HG03354 (cell line): Measurements from ENCODE around the gene AFF3.
"Not testable (repeated sequence)": the region's sequence is repeated elsewhere in the genome, so short reads cannot be mapped to it uniquely, and the experiment has no call there.

Source experiments
- ATAC-seq: cut with Tn5 transposase; IDR thresholded peaks from one replicate; pipeline ENCODE4 v1.9.1; 2021; ENCODE audit warnings: mild to moderate bottlenecking; ENCODE audit not compliant: unreplicated experiment, poor library complexity, severe bottlenecking

The AFF3 gene

DNA sequence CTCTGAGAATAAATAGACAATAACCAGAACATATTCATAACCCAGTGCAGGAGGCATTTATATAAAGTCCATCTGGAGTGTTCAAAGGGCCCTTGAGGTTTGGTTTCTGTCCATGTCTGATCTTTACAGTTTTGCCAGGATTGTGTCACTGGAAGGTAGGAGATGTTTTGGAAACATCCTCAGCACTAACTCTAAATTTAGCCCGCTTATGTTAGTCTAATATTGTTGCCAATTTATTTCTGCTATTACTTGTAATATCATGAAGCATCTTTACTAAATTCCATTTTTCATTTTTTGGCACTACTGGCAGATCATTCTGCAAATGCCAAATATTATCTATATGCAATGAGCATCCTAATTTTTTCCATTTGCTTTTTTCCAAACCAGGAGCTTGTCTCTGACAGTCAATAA is 630.2 kb downstream of the AFF3 start:
- ATAC-seq, result no peak

DNA sequence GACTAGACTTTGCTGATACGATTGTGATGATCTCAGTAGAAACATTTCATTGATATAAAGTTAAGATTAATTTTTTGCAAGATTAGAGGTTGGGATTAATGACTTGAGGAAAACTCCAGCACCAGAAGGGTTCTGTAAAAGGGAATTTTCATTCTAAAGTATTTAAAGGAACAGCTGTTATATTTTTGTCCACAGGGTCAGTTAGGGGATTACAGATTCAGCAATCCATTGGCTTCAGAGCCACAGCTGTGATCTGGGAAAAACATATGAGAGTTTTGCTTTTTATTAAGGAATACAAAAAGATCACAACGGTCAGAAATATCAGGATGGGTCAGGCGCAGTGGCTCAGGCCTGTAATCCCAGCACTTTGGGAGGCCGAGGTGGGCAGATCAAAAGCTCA is 633.0 kb downstream of the AFF3 start:
- ATAC-seq, result no peak

GRCh38 chr2:99507937-99508818 is 634.2 kb downstream of the AFF3 start:
- ATAC-seq, result no peak

DNA sequence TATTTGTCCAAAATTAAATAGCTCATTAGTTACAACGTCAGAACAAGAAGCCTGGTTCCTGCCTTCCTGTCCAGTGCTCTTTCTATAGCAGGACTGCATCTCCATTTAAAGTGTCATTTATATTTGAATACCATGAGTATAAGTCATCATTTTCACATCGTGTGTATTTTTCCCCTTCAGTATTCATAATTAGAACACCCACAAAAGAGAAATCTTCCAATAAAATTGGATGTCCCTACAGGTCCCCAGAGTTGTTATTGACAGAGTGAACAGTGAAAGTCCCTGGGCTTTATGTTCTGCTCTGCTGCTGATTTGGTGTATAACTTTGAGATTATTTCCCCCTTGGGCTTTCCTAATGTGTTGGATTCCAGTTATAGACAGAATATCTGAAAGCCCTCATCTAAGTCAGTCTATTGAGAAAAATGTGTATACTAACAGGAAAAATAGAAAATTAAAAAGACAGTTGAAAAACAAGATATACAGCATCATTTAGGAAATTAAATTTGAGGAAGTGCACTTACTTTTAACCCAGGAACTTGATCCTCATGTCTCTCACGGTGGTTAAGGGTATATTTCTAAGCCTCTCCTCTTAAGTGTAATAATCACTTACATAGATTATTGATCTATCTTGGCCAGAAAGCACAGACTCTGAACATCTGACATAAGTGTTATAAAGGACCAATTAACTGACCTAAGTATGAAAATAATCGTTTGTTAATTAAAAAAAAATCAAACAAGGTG is 637.4 kb downstream of the AFF3 start:
- no peak for ATAC-seq

- ATAC-seq, result not testable (repeated sequence)
These were observed 638.6 kb downstream of the AFF3 start for GRCh38 chr2:99503662-99504416.

- no peak for ATAC-seq
These were observed 646.4 kb downstream of the AFF3 start for GRCh38 chr2:99496021-99496420.
